ENCODE measurements around the gene IL1RAPL2. TPM values are rescaled to one million over a fixed set of nuclear protein-coding genes. Genes with fewer than 3 reads are reported as not detected.
"Not testable (repeated sequence)": the region's sequence is repeated elsewhere in the genome, so short reads cannot be mapped to it uniquely, and the experiment has no call there.

The IL1RAPL2 gene
- total RNA-seq, 1 donor from 2014 or later: not detected

DNA sequence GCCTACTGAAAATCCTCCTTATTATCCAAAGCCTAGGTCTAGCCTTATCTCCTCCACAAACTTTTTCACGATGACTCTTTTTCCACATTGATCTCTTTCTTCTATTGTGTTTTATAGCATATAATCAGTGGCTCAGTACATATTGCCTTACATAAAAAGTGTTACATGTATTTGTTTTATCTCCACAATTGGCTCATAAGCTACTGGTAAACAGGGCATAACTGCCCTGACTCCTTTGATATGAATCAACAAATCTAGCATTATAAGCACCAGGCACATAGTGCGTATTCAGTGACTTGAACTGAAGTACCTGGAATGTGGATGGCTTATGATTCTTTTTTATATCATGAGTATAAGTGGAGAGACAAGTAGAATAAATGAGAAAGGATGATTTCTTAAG lies 447.7 kb downstream of the IL1RAPL2 start:
- TF ChIP-seq, protein P1, sequence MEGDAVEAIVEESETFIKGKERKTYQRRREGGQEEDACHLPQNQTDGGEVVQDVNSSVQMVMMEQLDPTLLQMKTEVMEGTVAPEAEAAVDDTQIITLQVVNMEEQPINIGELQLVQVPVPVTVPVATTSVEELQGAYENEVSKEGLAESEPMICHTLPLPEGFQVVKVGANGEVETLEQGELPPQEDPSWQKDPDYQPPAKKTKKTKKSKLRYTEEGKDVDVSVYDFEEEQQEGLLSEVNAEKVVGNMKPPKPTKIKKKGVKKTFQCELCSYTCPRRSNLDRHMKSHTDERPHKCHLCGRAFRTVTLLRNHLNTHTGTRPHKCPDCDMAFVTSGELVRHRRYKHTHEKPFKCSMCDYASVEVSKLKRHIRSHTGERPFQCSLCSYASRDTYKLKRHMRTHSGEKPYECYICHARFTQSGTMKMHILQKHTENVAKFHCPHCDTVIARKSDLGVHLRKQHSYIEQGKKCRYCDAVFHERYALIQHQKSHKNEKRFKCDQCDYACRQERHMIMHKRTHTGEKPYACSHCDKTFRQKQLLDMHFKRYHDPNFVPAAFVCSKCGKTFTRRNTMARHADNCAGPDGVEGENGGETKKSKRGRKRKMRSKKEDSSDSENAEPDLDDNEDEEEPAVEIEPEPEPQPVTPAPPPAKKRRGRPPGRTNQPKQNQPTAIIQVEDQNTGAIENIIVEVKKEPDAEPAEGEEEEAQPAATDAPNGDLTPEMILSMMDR (IDR thresholded peaks at IDR 0.05; ENCODE audit: borderline replicate concordance): no peak
- Histone ChIP-seq H3K27me3 (ENCODE audit: low read depth) (no peaks in the 10 kb centered on the region), H3K36me3 (no peaks in the 10 kb centered on the region), H3K9me3 (replicated peaks) (no peaks in the 10 kb centered on the region), H3K27ac (replicated peaks) (no peak overlapping the region), H3K4me3 (no peak overlapping the region), H3K4me1 (no peaks in the 10 kb centered on the region)
- intact Hi-C loops (cut with micrococcal nuclease): no loop called here
- no peak for DNase-seq

DNA sequence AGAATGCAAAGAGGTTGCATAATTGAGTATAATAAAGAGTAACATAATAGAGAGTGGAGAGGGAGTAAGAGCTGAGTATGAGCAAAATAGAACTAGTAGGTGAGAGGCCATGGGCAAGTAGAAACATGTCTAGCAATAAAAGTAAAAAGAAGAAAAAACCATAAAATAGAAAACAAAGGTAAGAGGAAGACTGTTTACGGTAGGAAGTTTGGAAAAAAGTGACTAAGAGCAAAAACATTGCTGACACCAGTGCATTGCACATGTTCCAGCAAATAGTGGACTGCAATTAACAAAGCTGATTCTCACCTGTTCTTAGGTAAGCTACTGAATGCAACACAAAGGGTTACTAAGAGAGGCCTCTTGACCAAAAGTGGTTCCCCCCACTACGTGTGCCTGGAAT lies 451.6 kb downstream of the IL1RAPL2 start:
- Histone ChIP-seq H3K27ac (replicated peaks) (no peak overlapping the region), H3K9me3 (replicated peaks) (no peaks in the 10 kb centered on the region), H3K4me1 (no peaks in the 10 kb centered on the region), H3K27me3 (ENCODE audit: low read depth) (no peaks in the 10 kb centered on the region), H3K36me3 (no peaks in the 10 kb centered on the region), H3K4me3 (no peak overlapping the region)
- DNase-seq: no peak
- TF ChIP-seq, protein P1 (IDR thresholded peaks at IDR 0.05; ENCODE audit: borderline replicate concordance): no peak
- intact Hi-C loops (cut with micrococcal nuclease): no loop called here

DNA sequence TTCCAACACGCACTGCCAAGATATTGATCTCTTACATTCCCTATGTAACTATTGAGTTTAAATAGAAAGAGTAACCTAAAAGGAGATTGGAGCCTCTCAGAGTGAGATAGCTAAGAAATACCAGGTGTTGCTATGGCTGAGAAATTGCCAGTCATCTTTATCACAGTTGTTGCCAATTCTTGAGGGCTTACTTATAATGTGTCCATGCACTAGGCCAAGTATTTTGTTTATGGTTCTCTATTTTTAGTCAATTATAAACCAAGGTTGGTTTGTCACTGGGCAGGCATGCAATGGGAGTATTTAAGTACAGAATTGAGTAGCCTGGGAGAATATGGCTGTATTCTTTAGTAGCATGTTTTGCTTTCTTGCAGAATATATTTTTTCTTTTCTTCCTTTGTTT lies 452.9 kb downstream of the IL1RAPL2 start:
- Histone ChIP-seq H3K9me3 (replicated peaks) (no peaks in the 10 kb centered on the region), H3K4me1 (no peaks in the 10 kb centered on the region), H3K27ac (replicated peaks) (no peak overlapping the region), H3K36me3 (no peaks in the 10 kb centered on the region), H3K4me3 (no peak overlapping the region), H3K27me3 (ENCODE audit: low read depth) (no peaks in the 10 kb centered on the region)
- TF ChIP-seq, protein P1 (IDR thresholded peaks at IDR 0.05; ENCODE audit: borderline replicate concordance): no peak
- DNase-seq: no peak
- intact Hi-C loops (cut with micrococcal nuclease): no loop called here

DNA sequence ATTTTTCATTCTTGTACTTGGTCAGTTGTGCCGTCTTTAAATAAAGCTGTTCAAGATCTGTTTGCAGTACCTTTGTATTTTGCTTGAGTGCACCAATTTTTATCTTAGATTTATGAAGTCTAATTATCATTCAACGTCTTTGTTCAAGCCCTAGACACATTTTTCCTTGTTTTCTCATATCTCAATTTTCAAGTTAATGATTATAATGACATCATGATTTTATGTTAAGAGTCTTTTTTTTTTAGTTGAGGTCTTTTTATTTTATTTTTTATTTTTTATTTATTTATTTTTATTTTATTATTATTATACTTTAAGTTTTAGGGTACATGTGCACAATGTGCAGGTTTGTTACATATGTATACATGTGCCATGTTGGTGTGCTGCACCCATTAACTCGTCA lies 463.0 kb downstream of the IL1RAPL2 start:
- H3K36me3 ChIP-seq; H3K4me1 ChIP-seq; H3K27me3 ChIP-seq (ENCODE audit: low read depth); intact Hi-C loops (cut with micrococcal nuclease); H3K27ac ChIP-seq (replicated peaks); H3K4me3 ChIP-seq; H3K9me3 ChIP-seq (replicated peaks); DNase-seq: not testable (repeated sequence)

DNA sequence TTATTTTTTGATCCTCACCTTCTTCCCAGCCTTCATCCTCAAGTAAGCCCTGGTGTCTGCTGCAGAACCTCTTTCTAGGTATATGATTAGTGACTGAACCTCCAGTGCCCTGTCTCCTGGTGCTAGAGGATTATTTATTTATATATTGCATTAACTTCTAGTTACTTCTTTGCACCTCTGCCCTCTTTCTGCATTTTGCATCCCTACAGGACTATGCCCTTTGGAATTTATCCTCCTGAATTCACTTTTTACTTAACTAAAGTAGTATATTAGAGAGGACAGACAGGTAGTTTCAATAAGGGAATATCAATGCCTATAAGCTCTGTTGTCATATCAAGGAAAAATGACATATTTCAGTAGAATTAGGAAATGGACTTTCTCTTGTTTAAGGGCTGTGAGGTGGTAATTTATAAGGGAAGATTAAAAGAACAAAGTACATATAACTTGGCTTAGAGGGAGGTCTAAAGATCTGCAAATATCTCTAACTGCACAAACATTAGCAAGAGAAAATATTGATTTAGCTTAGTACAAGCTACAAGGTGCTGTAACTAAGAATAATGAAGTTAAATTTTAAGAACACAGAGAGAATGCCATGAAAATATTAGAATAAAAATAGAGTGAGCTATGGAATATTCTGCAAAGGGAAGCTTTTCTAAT lies 472.8 kb downstream of the IL1RAPL2 start:
- Histone ChIP-seq H3K4me1 (no peaks in the 10 kb centered on the region), H3K27me3 (ENCODE audit: low read depth) (no peaks in the 10 kb centered on the region), H3K36me3 (no peaks in the 10 kb centered on the region), H3K4me3 (no peak overlapping the region), H3K27ac (replicated peaks) (no peak overlapping the region), H3K9me3 (replicated peaks) (no peaks in the 10 kb centered on the region)
- DNase-seq: no peak
- intact Hi-C loops (cut with micrococcal nuclease): no loop called here
- TF ChIP-seq, protein P1 (IDR thresholded peaks at IDR 0.05; ENCODE audit: borderline replicate concordance): no peak

DNA sequence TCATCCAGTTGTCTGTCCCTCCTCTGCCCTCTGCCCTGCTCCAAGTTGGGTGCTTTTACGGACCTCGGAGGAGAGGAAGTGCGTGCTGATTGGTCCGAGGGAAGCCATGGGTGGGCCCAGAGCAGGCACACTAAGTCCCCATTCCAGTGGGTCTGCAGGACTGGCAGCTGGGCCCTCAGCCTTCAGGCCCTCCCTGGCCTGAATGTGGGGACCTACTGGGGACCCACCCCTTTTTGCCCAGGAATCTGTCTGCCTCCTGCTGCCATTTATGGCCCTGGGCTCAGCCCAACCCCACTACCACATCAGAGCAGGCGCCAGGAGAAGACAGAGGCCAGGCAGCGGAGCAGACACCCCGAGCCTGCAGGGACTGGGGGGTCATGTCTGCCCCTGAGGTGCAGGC lies 484.9 kb downstream of the IL1RAPL2 start:
- Histone ChIP-seq H3K4me3 (no peak overlapping the region), H3K27me3 (ENCODE audit: low read depth) (no peaks in the 10 kb centered on the region), H3K4me1 (no peaks in the 10 kb centered on the region), H3K9me3 (replicated peaks) (peaks cover 4% of the 10 kb centered on the region), H3K36me3 (no peaks in the 10 kb centered on the region), H3K27ac (replicated peaks) (no peak overlapping the region)
- intact Hi-C loops (cut with micrococcal nuclease): no loop called here
- no peak for DNase-seq
- TF ChIP-seq, protein P1 (IDR thresholded peaks at IDR 0.05; ENCODE audit: borderline replicate concordance): no peak

All from left ventricle myocardium inferior (tissue), 1 donor.